Mesodermal cell (in vitro differentiated cells): ENCODE measurements around the gene PLEKHA7.

ENCODE experiments used
- H3K27ac ChIP-seq: 2 replicates; pipeline ENCODE4 v1.7.0; 2013; ENCODE audit warnings: mild to moderate bottlenecking, low read depth, low read length, moderate library complexity; ENCODE audit not compliant: severe bottlenecking
- H3K36me3 ChIP-seq: 2 replicates; pipeline ENCODE4 v1.7.1; 2013; ENCODE audit warnings: mild to moderate bottlenecking, low read length, moderate library complexity; ENCODE audit not compliant: control insufficient read depth, insufficient read depth
- H3K4me1 ChIP-seq: one replicate; pipeline ENCODE4 v1.7.1; 2013; ENCODE audit warnings: mild to moderate bottlenecking, low read length; ENCODE audit not compliant: insufficient read depth, control insufficient read depth, poor library complexity, severe bottlenecking
- H3K4me3 ChIP-seq: 2 replicates; pipeline ENCODE4 v1.7.0; 2013; ENCODE audit warnings: low read length, control low read depth, mild to moderate bottlenecking; ENCODE audit not compliant: insufficient read depth, poor library complexity, severe bottlenecking; ENCODE audit errors: extremely low read depth
- H3K9me3 ChIP-seq: 2 replicates; pipeline ENCODE4 v1.7.1; 2013; ENCODE audit warnings: mild to moderate bottlenecking, low read length, moderate library complexity; ENCODE audit not compliant: control insufficient read depth
- WGBS, 2 experiments: methylation state at CpG; one replicate each; pipeline ENCODE4 v1.1.5; 2013; ENCODE audit warnings: missing lambda C conversion rate in 2 of 2; ENCODE audit not compliant: insufficient coverage in 2 of 2; 5-methylcytosine and 5-hydroxymethylcytosine counted together

The PLEKHA7 gene

DNA sequence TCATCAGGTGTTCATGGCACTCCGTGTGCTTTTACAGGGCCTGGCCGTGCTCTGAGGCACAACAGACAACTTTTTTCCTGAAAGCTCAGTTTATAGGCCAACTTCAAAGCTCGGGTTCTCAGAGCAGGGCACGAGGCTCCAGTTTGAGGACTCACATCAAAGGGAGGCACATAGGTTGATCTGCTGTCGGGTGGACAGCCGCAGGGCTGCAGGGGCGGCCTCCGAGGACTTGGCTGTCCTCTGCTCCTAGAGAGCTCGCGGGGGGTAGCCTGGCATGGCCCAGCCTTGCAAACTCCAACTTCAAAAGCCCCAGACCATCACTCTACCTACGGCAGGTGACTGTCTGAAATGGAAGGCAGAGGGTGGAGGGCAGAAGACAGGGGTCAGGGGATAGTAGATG lies 244.2 kb downstream of the PLEKHA7 start:
- no peaks in the 10 kb centered on the region for H3K9me3 ChIP-seq
- no peaks in the 10 kb centered on the region for H3K36me3 ChIP-seq
- WGBS, 2 experiments = 84 to 93% methylated on average over 6 to 10 of the region's 11 CpGs
- H3K27ac ChIP-seq = no peak overlapping the region
- H3K4me3 ChIP-seq = no peak overlapping the region
- no peaks in the 10 kb centered on the region for H3K4me1 ChIP-seq

DNA sequence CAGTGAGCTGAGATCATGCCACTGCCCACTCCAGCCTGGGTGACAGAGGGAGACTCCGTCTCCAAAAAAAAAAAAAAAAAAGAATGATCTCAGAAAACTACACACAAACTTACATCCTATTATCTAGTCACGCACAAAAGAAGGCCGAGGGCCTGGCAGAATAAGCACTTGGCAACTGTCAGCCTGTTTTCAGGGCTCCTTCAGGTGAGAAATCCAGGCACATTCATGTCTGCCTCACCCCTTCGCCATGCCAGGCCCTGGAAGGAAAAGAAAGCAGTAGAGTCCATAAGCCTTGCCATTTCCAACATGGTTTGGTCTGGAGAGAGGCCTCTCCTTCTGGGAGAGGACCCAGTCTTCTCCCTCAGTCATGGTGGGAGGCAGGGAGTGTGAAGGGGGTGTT lies 244.8 kb downstream of the PLEKHA7 start:
- H3K27ac ChIP-seq = no peak overlapping the region
- no peaks in the 10 kb centered on the region for H3K9me3 ChIP-seq
- WGBS, 2 experiments = 80 to 100% methylated on average over 1 of the region's 4 CpGs
- H3K4me3 ChIP-seq = no peak overlapping the region
- H3K4me1 ChIP-seq = no peaks in the 10 kb centered on the region
- H3K36me3 ChIP-seq = no peaks in the 10 kb centered on the region

DNA sequence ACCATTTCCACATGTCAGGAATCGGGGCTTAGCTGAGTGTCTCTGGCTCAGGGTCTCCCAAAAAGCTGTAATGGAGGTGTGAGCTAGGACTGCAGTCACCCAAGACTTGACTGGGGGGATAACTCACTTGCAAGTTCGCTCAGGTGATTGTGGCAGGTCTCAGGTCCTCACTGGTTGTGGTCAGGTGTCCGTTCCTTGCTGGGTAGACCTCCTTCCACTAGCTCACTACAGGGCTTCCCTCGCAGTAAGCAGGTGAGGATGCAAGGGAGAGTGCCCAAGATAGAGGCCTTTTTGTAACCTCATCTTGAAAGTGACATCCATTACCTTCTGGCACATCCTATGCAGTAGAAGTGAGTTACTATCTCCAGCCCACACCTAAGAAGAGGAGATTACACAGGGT lies 246.3 kb downstream of the PLEKHA7 start:
- H3K9me3 ChIP-seq = no peaks in the 10 kb centered on the region
- no peak overlapping the region for H3K27ac ChIP-seq
- no peaks in the 10 kb centered on the region for H3K36me3 ChIP-seq
- no peak overlapping the region for H3K4me3 ChIP-seq
- WGBS, 2 experiments = 90% methylated on average over 2 of the region's 4 CpGs; no CpG with 5 or more reads in 1 of the 2 experiments
- no peaks in the 10 kb centered on the region for H3K4me1 ChIP-seq

DNA sequence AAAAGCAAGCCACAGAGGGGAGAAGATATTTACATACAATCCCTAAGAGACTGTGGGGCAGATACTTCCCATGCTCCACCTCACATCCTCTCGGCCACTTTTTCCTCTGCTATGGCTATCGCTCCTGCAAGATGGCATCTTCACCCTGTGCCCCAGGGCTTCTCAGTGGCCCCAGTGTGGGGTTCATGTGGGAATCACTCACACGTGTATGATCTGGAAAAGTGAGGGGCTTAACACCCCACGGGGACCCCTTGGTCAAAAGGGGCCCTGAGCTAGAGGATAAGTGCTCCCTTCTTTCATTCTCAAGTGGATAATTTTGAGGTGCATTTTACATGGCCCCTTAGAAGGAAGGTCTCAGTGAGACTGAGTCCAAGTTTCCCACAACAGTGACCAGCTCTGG lies 247.1 kb downstream of the PLEKHA7 start:
- whole genome bisulfite sequencing, 2 experiments = 92 to 93% methylated on average over 3 to 4 of the region's 4 CpGs
- Histone ChIP-seq H3K36me3 (no peaks in the 10 kb centered on the region), H3K9me3 (no peaks in the 10 kb centered on the region), H3K4me3 (no peak overlapping the region), H3K27ac (no peak overlapping the region), H3K4me1 (no peaks in the 10 kb centered on the region)

DNA sequence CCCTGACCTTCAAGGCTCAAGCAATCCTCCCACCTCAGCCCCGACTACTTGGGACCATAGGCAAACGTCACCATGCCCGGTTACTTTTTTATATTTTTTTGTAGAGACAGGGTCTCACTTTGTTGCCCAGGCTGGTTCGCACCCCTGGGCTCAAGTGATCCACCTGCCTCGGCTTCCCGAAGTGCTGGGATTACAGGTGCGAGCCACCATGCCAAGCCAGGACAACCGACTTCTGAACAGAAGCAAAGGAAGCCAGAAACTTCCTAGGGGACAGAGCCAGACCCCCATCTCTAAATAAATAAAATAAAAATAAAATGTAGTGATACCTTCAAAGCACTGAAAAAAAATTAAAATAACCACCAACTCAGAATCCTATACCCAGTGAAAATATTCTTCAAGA lies 249.3 kb downstream of the PLEKHA7 start:
- Histone ChIP-seq H3K4me1 (no peaks in the 10 kb centered on the region), H3K4me3 (no peak overlapping the region), H3K9me3 (no peaks in the 10 kb centered on the region), H3K27ac (no peak overlapping the region), H3K36me3 (no peaks in the 10 kb centered on the region)
- WGBS, 2 experiments = 88 to 97% methylated on average over 4 of the region's 8 CpGs

DNA sequence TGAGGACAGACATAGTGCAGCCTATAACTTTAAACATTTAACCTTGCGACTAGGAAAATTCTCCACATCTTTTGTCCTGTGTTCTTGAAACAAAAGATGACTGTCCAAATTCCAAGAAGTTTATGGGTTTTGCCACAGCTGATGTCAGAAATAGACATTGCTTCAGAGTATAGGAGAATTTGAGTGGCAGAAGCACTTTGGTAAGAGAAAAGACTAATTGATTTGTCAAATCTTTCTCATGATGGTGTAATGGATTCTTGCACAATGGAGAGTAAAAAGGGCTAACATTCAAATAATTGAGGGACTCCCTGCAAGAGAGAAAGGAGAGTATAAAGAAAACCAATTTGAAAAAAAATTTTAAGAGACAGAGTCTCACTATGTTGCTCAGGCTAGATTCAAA lies 250.5 kb downstream of the PLEKHA7 start:
- H3K4me1 ChIP-seq = no peaks in the 10 kb centered on the region
- WGBS, 2 experiments = 100% methylated on average over 1 of the region's 1 CpG; no CpG with 5 or more reads in 1 of the 2 experiments
- H3K9me3 ChIP-seq = no peaks in the 10 kb centered on the region
- peaks cover under 1% of the 10 kb centered on the region for H3K36me3 ChIP-seq
- H3K4me3 ChIP-seq = no peak overlapping the region
- no peak overlapping the region for H3K27ac ChIP-seq

DNA sequence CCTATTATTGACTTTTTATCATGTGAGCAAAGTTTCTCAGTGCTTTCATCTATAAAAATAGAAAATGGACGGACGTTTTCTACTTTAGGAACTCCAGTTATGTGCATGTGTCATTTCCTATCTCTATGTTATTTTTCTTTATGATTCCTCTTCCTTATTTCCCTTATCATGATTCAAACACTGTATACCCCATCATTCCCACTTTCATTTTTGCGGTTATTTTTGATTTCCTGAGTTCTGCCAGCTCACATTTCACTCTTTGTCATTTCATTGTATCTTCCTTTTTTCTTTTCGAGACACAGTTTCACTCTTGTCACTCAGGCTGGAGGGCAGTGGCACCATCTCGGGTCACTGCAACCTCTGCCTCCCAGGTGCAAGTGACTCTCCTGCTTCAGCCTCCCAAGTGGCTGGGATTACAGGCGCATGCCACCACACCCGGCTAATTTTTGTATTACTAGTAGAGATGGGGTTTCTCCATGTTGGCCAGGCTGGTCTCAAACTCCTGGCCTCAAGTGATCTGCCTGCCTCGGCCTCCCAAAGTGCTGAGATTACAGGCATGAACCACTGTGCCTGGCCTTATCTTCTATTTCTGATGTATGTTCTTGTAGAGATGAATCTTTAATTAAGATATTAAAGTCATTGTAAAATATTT lies 254.2 kb downstream of the PLEKHA7 start:
- Histone ChIP-seq H3K27ac (no peak overlapping the region), H3K4me3 (no peak overlapping the region), H3K9me3 (no peaks in the 10 kb centered on the region), H3K4me1 (no peaks in the 10 kb centered on the region), H3K36me3 (peaks cover 22% of the 10 kb centered on the region)
- 89 to 93% methylated on average over 3 to 5 of the region's 8 CpGs for WGBS, 2 experiments

DNA sequence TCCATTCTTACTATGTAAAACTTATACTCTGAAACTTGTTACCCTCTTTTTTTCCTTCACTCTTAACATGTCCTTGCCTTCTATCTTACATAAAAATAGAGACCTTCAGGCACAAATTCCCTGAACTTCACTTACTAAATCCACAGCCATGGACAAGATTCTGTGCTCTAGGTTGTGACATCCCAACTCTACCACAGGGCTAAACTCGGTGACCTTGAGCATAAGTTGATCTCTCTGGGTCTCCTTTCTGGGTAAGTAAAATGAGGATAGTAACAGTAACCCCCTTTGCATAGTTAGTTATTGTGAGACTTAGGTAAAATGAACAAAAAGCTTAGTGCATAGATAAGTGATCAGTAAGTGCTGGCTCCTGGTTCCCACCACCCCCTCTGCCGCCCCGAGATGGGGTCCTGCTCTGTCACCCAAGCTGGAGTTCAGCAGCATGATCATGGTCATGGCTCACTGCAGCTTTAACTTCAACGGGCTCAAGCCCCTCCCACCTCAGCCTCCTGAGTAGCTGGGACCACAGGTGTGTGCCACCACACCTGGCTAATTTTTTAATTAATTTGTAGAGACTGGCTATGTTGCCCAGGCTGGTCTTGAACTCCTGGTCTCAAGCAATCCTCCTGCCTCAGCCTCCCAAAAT lies 255.7 kb downstream of the PLEKHA7 start:
- H3K4me1 ChIP-seq = no peaks in the 10 kb centered on the region
- no peak overlapping the region for H3K4me3 ChIP-seq
- peaks cover 36% of the 10 kb centered on the region for H3K36me3 ChIP-seq
- H3K9me3 ChIP-seq = no peaks in the 10 kb centered on the region
- no peak overlapping the region for H3K27ac ChIP-seq
- 95 to 100% methylated on average over 4 of the region's 4 CpGs for WGBS, 2 experiments

DNA sequence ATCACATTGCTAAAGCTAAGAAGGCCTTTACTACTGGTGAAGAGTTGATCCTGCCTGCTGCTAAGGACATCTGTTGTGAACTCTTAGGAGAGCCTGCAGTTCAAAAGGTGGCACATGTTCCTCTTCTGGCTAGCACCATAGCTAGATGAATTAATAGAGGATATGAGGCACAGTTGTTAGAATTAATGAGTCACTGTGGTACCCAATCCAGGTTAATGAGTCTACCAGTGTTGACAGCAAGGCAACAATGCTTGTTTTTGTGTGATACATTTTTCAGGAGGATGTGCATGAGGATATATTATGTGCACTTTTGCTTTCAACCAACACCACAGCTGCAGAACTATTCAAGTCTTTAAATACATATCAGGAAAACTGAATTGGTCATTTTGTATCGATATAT lies 263.8 kb downstream of the PLEKHA7 start:
- Histone ChIP-seq H3K4me3 (no peak overlapping the region), H3K4me1 (no peaks in the 10 kb centered on the region), H3K27ac (no peak overlapping the region), H3K36me3 (peaks cover 89% of the 10 kb centered on the region), H3K9me3 (no peaks in the 10 kb centered on the region)
- 83 to 100% methylated on average over 1 of the region's 1 CpG for WGBS, 2 experiments

DNA sequence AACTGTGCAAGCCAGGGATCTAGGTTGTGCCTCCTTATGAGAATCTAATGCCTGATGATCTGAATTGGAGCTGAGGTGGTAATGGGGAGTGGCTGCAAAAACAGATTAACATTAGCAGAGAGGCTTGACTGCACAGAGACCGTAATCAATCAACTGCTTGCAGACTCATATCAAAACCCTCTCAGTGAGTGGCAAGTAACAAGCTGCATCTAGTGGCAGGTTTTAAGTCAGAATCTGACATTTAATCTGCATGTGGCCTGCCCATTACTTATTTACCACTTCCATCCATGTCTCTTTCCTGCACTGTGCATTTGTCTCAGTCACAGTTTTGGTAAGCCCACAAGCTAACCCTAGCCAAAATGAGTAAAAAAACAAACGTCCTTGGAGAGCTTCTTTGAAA lies 264.5 kb downstream of the PLEKHA7 start:
- Histone ChIP-seq H3K9me3 (no peaks in the 10 kb centered on the region), H3K27ac (no peak overlapping the region), H3K36me3 (peaks cover 93% of the 10 kb centered on the region), H3K4me1 (no peaks in the 10 kb centered on the region), H3K4me3 (no peak overlapping the region)
- WGBS, 2 experiments = 92 to 100% methylated on average over 1 to 2 of the region's 2 CpGs

DNA sequence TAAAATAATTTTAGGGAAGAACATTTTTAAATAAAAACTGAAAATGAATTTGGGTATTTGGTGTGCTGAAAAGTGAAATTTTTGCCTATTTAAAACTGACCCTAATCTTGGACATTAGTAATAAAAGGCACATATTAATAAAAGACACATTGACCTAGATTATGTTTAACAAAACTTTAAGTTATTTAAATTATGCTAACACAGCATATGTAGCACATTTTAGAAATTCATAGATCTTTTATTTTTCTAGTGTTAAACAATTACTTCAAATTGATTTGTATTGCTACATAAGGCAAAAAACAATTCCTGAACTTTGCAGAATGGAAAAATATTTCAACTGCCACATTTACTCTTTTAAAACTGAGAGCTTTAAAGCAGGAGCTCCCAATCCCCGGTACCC lies 265.1 kb downstream of the PLEKHA7 start:
- H3K36me3 ChIP-seq = peaks cover 93% of the 10 kb centered on the region
- whole genome bisulfite sequencing, 2 experiments = 100% methylated on average over 1 of the region's 1 CpG; no CpG with 5 or more reads in 1 of the 2 experiments
- no peak overlapping the region for H3K27ac ChIP-seq
- no peak overlapping the region for H3K4me3 ChIP-seq
- no peaks in the 10 kb centered on the region for H3K4me1 ChIP-seq
- H3K9me3 ChIP-seq = no peaks in the 10 kb centered on the region
